GM12864 (cell line): ENCODE data around the gene EIF3J.
"Not testable (repeated sequence)": the region's sequence is repeated elsewhere in the genome, so short reads cannot be mapped to it uniquely, and the experiment has no call there.

Source experiments
- DNase-seq: peaks from one replicate; pipeline ENCODE4 v3.0.0-alpha.2; 2011; ENCODE audit warnings: low read depth
- H3K4me3 ChIP-seq: 2 replicates; pipeline ENCODE4 v1.5.1; 2011; ENCODE audit warnings: mild to moderate bottlenecking, low read depth, low read length, control low read depth
- TF ChIP-seq, protein P1 (sequence below): IDR thresholded peaks from 2 replicates; pipeline ENCODE4 v1.5.1; 2011; ENCODE audit warnings: low read depth, mild to moderate bottlenecking, moderate library complexity, low read length, control low read depth, inconsistent platforms; ENCODE audit errors: missing control alignments

The EIF3J gene

DNA sequence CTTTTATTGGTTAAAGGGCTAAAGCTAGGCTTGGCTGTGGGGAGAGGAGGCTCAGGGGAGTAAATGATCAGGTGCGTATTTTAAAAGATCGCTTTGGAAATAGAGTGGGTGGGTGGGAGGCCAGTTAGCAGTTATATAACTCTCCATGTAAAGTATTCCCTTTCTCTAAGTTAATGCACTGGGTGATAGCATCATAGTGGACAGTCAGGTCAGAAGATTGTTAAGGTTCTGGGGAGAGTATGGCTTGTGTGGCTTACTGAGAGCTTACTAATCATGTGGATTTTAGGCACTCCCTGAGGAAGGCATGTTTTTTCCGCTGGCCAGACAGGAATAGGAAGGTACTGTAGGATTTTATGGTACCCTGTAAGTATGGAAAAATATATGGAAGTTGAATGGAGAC is 6.3 kb upstream of the EIF3J start:
- DNase-seq = no peak
- TF ChIP-seq, protein P1, sequence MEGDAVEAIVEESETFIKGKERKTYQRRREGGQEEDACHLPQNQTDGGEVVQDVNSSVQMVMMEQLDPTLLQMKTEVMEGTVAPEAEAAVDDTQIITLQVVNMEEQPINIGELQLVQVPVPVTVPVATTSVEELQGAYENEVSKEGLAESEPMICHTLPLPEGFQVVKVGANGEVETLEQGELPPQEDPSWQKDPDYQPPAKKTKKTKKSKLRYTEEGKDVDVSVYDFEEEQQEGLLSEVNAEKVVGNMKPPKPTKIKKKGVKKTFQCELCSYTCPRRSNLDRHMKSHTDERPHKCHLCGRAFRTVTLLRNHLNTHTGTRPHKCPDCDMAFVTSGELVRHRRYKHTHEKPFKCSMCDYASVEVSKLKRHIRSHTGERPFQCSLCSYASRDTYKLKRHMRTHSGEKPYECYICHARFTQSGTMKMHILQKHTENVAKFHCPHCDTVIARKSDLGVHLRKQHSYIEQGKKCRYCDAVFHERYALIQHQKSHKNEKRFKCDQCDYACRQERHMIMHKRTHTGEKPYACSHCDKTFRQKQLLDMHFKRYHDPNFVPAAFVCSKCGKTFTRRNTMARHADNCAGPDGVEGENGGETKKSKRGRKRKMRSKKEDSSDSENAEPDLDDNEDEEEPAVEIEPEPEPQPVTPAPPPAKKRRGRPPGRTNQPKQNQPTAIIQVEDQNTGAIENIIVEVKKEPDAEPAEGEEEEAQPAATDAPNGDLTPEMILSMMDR = no peak
- H3K4me3 ChIP-seq = no peak overlapping the region

DNA sequence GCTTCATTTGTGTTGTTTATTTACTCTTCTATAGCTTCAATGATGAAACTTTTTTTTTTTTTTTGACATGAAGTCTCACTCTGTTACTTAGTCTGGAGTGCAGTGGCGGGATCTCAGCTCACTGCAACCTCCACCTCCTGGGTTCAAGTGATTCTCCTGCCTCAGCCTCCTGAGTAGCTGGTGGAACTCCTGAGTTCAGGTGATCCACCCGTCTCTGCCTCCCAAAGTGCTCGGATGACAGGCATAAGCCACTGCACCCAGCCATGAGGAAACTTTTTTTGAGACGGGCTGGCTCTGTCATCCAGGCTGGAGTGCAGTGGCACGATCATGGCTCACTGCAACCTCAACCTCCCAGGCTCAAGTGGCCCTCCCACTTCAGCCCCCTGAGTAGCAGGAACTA is 4.7 kb upstream of the EIF3J start:
- DNase-seq, H3K4me3 ChIP-seq: not testable (repeated sequence)

DNA sequence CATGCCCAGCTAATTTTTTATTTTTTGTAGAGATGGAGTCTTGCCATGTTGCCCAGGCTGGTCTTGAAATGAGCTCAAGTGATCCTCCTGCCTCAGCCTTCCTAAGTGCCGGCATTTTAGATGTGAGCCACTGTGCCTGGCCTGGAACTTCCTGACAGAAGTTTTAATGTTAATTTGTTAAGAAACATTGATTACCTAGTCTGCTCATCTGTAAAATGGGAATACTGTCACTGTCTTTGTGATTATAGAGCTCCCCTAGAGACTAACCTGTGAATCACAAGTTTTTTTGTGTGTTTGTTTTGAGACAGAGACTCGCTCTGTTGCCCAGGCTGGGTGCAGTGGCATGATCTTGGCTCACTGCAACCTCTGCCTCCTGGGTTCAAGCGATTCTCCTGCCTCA is 4.3 kb upstream of the EIF3J start:
- no peak overlapping the region for H3K4me3 ChIP-seq
- TF ChIP-seq, protein P1 = peak; percentile 31
- no peak for DNase-seq

DNA sequence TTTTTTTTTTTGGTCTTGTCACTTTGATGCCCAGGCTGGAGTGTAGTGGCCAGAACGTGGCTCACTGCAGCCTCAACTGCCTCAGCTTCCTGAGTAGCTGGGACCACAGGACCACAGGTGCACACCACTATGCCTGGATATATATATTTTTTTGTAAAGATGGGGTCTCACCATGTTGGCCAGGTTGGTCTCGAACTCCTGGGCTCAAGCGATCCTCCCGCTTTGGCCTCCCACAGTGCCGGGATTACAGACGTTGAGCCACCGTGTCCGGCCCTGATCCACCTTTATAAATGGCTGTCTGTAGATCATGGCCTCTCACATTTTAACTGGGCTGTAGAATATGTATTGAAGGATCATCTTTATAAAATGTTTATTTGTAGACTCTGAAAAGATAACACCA is 1.9 kb upstream of the EIF3J start:
- DNase-seq = no peak
- no peak overlapping the region for H3K4me3 ChIP-seq
- TF ChIP-seq, protein P1 = no peak

DNA sequence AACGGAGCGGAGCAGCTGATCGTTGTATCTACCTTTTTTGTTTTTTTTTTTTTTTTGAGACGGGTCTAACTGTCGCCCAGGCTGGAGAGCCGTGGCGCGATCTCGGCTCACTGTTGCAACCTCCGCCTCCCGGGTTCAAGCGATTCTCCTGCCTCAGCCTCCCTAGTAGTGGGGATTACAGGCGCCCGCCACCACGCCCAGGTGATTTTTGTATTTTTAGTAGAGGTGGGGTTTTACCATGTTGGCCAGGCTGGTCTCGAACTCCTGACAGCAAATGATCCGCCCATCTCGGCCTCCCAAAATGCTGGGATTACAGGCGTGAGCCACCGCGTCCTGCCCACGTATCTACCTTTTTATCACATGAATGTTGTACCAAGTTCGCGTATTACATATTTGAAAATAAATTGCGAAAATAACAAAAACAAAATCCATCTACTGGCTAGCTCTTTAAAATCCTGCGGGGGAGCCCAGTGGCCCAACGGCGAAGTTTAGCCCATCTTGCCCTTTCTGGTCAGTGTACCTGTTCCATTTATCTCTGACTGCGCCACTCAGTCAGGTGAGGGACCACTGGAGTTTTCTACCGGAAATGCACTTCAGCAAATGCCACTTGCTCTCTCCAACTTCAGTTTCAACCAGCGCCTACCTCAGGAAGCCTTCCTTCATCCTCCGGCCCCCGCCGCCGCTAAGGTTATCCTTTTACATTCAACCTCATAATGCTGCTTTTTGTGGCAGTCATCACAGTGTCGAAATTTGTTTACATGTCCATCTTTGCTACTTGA is 1.2 kb upstream of the EIF3J start:
- no peak for DNase-seq
- H3K4me3 ChIP-seq = peak overlapping the region; percentile 70
- TF ChIP-seq, protein P1 = no peak

DNA sequence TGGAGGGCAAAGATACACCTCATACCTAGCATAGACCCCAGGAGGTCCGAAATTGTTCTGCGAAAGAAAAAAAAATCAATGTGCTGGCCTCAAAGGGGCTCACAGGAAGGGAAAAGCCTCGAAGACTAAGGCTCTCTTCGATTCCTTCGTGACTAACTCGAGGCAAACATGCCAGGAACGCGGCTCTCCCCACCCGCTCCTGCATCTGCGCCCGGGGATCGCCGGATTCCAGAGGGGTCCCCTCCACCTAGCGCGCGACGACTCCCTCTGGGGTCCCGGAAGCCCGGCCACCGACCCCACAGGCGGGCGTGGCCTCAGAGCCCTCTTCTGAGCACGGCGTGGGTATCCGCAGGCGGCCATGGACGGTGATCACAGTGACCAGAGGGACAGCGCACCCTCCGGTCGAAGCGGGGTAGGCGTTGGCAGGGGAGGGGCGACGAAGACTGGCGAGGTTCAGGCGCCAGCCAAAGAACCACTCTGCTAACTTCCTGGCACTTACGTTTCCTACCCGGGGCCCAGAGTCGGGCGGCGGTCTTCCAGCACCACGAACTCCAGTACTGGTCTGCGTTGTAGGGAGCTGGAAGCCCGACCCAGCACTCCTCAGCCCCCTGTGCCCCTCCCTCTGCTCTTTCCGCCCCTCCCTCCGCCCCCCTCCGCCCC is 515 bp upstream of the EIF3J start:
- TF ChIP-seq, protein P1 = peak; percentile 38
- DNase-seq = no peak
- peak overlapping the region; percentile 70 for H3K4me3 ChIP-seq

DNA sequence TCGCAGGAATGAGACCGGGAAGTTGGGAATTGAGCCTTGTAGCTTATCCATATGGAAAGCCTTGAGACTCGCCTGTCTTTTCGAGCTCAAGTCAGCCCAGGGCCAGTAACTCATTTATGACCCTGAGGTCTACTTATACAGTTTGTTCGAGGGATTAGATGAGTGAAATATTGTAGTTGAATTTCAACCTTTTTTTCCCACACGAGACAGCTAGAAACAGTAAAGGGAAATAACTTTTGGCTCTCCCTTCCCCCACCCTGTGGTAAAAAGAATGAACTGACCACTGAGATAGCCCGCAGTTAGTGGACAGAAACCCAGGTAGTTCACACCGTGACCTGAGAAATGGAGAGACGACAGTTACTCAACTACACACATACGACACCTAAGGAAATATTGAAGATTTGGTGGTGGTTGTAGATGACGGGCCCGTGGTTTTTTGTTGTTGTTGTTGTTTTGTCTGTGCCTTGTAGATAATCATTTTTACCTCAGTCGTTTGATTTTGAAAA is 841 bp downstream of the EIF3J start:
- DNase-seq = no peak
- H3K4me3 ChIP-seq = peak overlapping the region; percentile 92

More for the DNA sequence above, 841 bp downstream of the EIF3J start:
- TF ChIP-seq, protein P1 = no peak
